K562 (cell line): ENCODE results near the gene HOXB5. TPM values are rescaled to one million over a fixed set of nuclear protein-coding genes. Genes with fewer than 3 reads are reported as not detected.

Experiments
- BRD9 ChIP-seq: fragments of 450-650 bp; IDR thresholded peaks from 2 replicates; pipeline ENCODE4 v1.6.1; 2018; ENCODE audit warnings: low read depth; ENCODE audit not compliant: partially characterized antibody
- CC2D1A ChIP-seq: fragments of 450-650 bp; IDR thresholded peaks from 2 replicates; pipeline ENCODE4 v1.6.1; 2017; ENCODE audit warnings: mild to moderate bottlenecking
- CEBPG ChIP-seq, 3 experiments: fragments of 200-800 bp in 1 of 3; sonication (Bioruptor generic) in 1 of 3; sonication (generic) in 1 of 3; formaldehyde crosslinking in 1 of 3; IDR thresholded peaks in 2 of 3; conservative IDR thresholded peaks in 1 of 3; 2 replicates each; pipeline versions ENCODE4 v1.6.1 to v1.8.0; 2016 to 2022; ENCODE audit warnings: missing compliant biosample characterization in 2 of 3, missing genetic modification characterization in 2 of 3, mild to moderate bottlenecking in 1 of 3, missing genetic modification reagents in 1 of 3
- CHD2 ChIP-seq: IDR thresholded peaks from 2 replicates; pipeline ENCODE4 v1.6.1; 2011; ENCODE audit warnings: low read depth, low read length
- EGR1 ChIP-seq: fragments of 450-650 bp; conservative IDR thresholded peaks from 2 replicates; pipeline ENCODE4 v1.6.1; 2017; ENCODE audit warnings: mild to moderate bottlenecking
- FOS ChIP-seq: IDR thresholded peaks from 3 replicates; pipeline ENCODE4 v1.6.1; 2011; ENCODE audit not compliant: insufficient read length; ENCODE audit errors: extremely low read depth
- HDAC1 ChIP-seq, 2 experiments: fragments of 450-650 bp; IDR thresholded peaks; 2 replicates each; pipeline ENCODE4 v1.6.1; 2016 to 2017; ENCODE audit warnings: inconsistent platforms in 1 of 2, mild to moderate bottlenecking in 1 of 2, moderate library complexity in 1 of 2
- HMG20B ChIP-seq: fragments of 250-450 bp; sonication (Bioruptor Pico); IDR thresholded peaks from 2 replicates; pipeline ENCODE4 v1.5.0; 2021; ENCODE audit warnings: mild to moderate bottlenecking
- HNRNPLL ChIP-seq: fragments of 200-400 bp; formaldehyde crosslinking; IDR thresholded peaks from 2 replicates; pipeline ENCODE4 v1.6.1; 2017; ENCODE audit warnings: low read length, low read depth, mild to moderate bottlenecking; ENCODE audit not compliant: poor library complexity, severe bottlenecking
- KDM5B ChIP-seq: fragments of 200-600 bp; sonication (generic); IDR thresholded peaks from 2 replicates; pipeline ENCODE4 v1.6.1; 2012; ENCODE audit warnings: low read depth, mild to moderate bottlenecking, moderate library complexity, low read length, control low read depth, inconsistent platforms; ENCODE audit not compliant: insufficient replicate concordance
- KLF10 ChIP-seq: fragments of 250-450 bp; sonication (Bioruptor Pico); IDR thresholded peaks from 2 replicates; pipeline ENCODE4 v1.6.1; 2021; ENCODE audit warnings: matching md5 sums
- NFRKB ChIP-seq: fragments of 450-650 bp; IDR thresholded peaks from 2 replicates; pipeline ENCODE4 v1.6.1; 2016; ENCODE audit warnings: low read depth
- NRF1 ChIP-seq, 2 experiments: fragments of 450-650 bp; IDR thresholded peaks in 1 of 2; conservative IDR thresholded peaks in 1 of 2; 2 replicates each; pipeline ENCODE4 v1.6.1; 2014; ENCODE audit warnings: mild to moderate bottlenecking in 2 of 2
- PCBP1 ChIP-seq: fragments of 200-400 bp; formaldehyde crosslinking; IDR thresholded peaks from 2 replicates; pipeline ENCODE4 v1.6.1; 2018; ENCODE audit warnings: mild to moderate bottlenecking, low read depth, low read length; ENCODE audit not compliant: poor library complexity, severe bottlenecking
- PCBP2 ChIP-seq: fragments of 200-400 bp; formaldehyde crosslinking; IDR thresholded peaks from 2 replicates; pipeline ENCODE4 v1.6.1; 2018; ENCODE audit warnings: low read length, low read depth, mild to moderate bottlenecking, moderate library complexity; ENCODE audit not compliant: poor library complexity, severe bottlenecking
- PHF8 ChIP-seq: fragments of 200-600 bp; sonication (generic); IDR thresholded peaks from 2 replicates; pipeline ENCODE4 v1.6.1; 2012; ENCODE audit warnings: mixed run types, mild to moderate bottlenecking, inconsistent platforms, low read length, moderate library complexity, borderline replicate concordance
- RBFOX2 ChIP-seq: fragments of 200-400 bp; formaldehyde crosslinking; IDR thresholded peaks from 2 replicates; pipeline ENCODE4 v1.6.1; 2017; ENCODE audit warnings: low read depth, mild to moderate bottlenecking, low read length, moderate library complexity
- RHOXF2B ChIP-seq: fragments of 250-450 bp; sonication (Bioruptor Pico); conservative IDR thresholded peaks from 2 replicates; pipeline ENCODE4 v1.5.1; 2021
- TCF7L2 ChIP-seq: fragments of 150-350 bp; IDR thresholded peaks from 2 replicates; pipeline ENCODE4 v1.6.1; 2016; ENCODE audit warnings: low read depth, mild to moderate bottlenecking, low read length, moderate library complexity
- XRCC5 ChIP-seq: fragments of 200-400 bp; formaldehyde crosslinking; IDR thresholded peaks from 2 replicates; pipeline ENCODE4 v1.6.1; 2017; ENCODE audit warnings: low read depth, mild to moderate bottlenecking, low read length
- ZNF146 ChIP-seq: IDR thresholded peaks from one replicate; pipeline ENCODE4 v1.6.1; 2018; ENCODE audit warnings: missing compliant biosample characterization; ENCODE audit not compliant: unreplicated experiment
- ZNF224 ChIP-seq: sonication (generic); formaldehyde crosslinking; IDR thresholded peaks from 2 replicates; pipeline ENCODE4 v1.8.0; 2022; ENCODE audit warnings: mild to moderate bottlenecking, missing genetic modification reagents
- ZNF507 ChIP-seq: conservative IDR thresholded peaks from 2 replicates; pipeline ENCODE4 v1.6.1; 2017; ENCODE audit warnings: missing genetic modification characterization, missing compliant biosample characterization
- ZNF57 ChIP-seq: fragments of 450-650 bp; formaldehyde crosslinking; IDR thresholded peaks from 2 replicates; pipeline ENCODE4 v1.4.0; 2020; ENCODE audit warnings: mild to moderate bottlenecking, moderate library complexity
- ZNF644 ChIP-seq: fragments of 200-800 bp; sonication (Bioruptor generic); IDR thresholded peaks from 2 replicates; pipeline ENCODE4 v1.6.1; 2016; ENCODE audit warnings: low read depth, missing genetic modification characterization, missing compliant biosample characterization
- ZNF717 ChIP-seq: fragments of 250-450 bp; sonication (Bioruptor Pico); IDR thresholded peaks from 2 replicates; pipeline ENCODE4 v1.5.0; 2021
- polyA plus RNA-seq, 8 experiments: library from polyadenylated mRNA; depleted of rRNA in 4 of 8; stranded (reverse) in 5 of 8; unstranded in 3 of 8; fragments of >200 nt; fragmentation: Nextera tagmentation in 2 of 8; fragmentation: Illumina TruSeq in 1 of 8; extraction: Ambion mirVana in 2 of 8; extraction: Trizol in 1 of 8; gene quantifications; 2 replicates each; pipeline versions ENCODE4 v1.2.1 to v1.2.3, GENCODE V29; 2011 to 2014; ENCODE audit warnings: inconsistent platforms in 1 of 8, missing spikeins in 1 of 8
- total RNA-seq, 7 experiments: library from RNA; depleted of rRNA in 6 of 7; stranded (reverse); fragments of >200 nt in 6 of 7; fragmentation: Illumina TruSeq in 2 of 7; extraction: Trizol in 2 of 7; gene quantifications; 2 replicates each; pipeline versions ENCODE4 v1.2.1 to v1.2.3, GENCODE V29; 2011 to 2021; ENCODE audit warnings: low replicate concordance in 1 of 7
- TF ChIP-seq, protein P1 (sequence below): sonication (generic); formaldehyde crosslinking; IDR thresholded peaks from 2 replicates; pipeline ENCODE4 v1.9.0; 2022; ENCODE audit warnings: mild to moderate bottlenecking, missing genetic modification reagents
- TF ChIP-seq, protein P2 (sequence below), 2 experiments: fragments of 450-650 bp; conservative IDR thresholded peaks; 2 replicates each; pipeline ENCODE4 v1.6.1; 2017; ENCODE audit warnings: mild to moderate bottlenecking in 2 of 2, moderate library complexity in 2 of 2

HOXB5 gene
- total and polyA plus RNA-seq, 9 of the 15 experiments (the other 6 are each of a cell fraction or from before 2014, with no cell fraction given): 0.24 to 2.7 (median 0.65) TPM

DNA sequence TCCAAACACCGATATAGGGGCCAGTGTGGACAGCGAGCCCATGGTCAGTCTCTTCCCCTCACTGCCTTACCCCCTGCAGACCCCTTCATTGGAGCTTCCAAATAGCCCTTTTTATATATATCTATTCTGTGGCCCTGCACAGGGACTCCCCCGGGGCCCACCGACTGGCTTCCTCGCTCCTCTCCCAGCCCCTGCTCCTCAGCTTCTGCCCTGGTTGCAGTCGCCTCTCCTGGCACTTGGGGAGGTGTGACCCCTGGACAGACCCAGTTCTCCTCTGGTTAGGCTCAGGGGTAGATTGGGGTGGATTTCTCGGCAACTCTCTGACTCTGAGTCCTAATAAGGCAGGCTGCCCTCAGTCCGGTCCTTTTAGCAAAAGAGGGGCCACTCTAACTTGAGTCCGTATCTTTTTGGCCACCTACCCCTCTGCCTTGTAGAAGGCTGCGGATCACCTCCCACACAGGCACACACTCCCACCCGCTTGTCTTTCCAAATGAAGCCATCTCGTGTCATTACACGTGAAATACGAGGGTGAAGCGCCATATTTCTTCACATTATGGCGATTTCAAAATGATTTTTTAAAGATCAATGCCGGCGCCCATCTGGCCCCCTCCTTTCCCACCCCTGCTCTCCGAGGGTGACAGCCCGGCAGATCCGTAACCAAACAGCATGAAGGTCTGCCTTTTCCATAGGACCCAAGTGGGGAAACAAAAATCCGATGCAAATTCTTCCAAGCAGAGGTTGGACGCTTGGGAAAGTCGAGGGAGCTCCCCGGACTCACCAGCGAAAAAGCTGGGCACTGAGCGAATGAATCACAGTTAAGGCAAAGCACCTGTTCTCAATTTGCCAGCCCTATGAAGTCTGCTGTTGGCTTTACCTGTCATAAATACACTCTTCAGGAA, 34.3 kb upstream of the HOXB5 start (continued):
- TF ChIP-seq, protein P1, sequence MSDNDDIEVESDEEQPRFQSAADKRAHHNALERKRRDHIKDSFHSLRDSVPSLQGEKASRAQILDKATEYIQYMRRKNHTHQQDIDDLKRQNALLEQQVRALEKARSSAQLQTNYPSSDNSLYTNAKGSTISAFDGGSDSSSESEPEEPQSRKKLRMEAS (CRISPR knock-in tag): peak; percentile 36; the same call in 1 of the 2 replicates
- TF ChIP-seq HDAC1 (IDR thresholded peaks at IDR 0.05) (peak in 1 of 2 experiments; percentile 21; a peak in 1 of 4 replicates), FOS (no peak), ZNF717 (CRISPR knock-in tag) (no peak), ZNF224 (CRISPR knock-in tag) (no peak), KLF10 (no peak), CHD2 (no peak), HMG20B (no peak), EGR1 (peak; percentile 75), ZNF507 (tag) (no peak), PCBP1 (no peak), PHF8 (peak; percentile 25; the same call in 1 of the 2 replicates), BRD9 (peak; percentile 41), HNRNPLL (no peak), NRF1 (conservative IDR thresholded peaks at IDR 0.05 in 1 of 2, IDR thresholded peaks at IDR 0.05 in 1 of 2) (no peak), ZNF146 (CRISPR knock-in tag) (no peak), KDM5B (peak; percentile 59), CC2D1A (no peak), CEBPG (CRISPR knock-in tag; IDR thresholded peaks at IDR 0.05) (no peak), CEBPG (tag; conservative IDR thresholded peaks at IDR 0.05 in 1 of 2, IDR thresholded peaks at IDR 0.05 in 1 of 2) (0 out of 4 replicates have a peak, but pooled peaks of 1 of the 2 experiments have one; percentile 13), ZNF644 (tag) (0 out of 2 replicates have a peak, but pooled peaks have one; percentile 17), RBFOX2 (peak; percentile 41; the same call in 1 of the 2 replicates), ZNF57 (no peak), PCBP2 (no peak), TCF7L2 (no peak), NFRKB (peak; percentile 51; the same call in 1 of the 2 replicates), RHOXF2B (no peak), XRCC5 (no peak)
- TF ChIP-seq, protein P2, sequence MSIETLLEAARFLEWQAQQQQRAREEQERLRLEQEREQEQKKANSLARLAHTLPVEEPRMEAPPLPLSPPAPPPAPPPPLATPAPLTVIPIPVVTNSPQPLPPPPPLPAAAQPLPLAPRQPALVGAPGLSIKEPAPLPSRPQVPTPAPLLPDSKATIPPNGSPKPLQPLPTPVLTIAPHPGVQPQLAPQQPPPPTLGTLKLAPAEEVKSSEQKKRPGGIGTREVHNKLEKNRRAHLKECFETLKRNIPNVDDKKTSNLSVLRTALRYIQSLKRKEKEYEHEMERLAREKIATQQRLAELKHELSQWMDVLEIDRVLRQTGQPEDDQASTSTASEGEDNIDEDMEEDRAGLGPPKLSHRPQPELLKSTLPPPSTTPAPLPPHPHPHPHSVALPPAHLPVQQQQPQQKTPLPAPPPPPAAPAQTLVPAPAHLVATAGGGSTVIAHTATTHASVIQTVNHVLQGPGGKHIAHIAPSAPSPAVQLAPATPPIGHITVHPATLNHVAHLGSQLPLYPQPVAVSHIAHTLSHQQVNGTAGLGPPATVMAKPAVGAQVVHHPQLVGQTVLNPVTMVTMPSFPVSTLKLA (conservative IDR thresholded peaks at IDR 0.05): peak in 1 of 2 experiments; percentile 48; a peak in 3 of 4 replicates
